Upper lobe of right lung (tissue), 1 donor: ENCODE data around the gene CBX2. TPM values are rescaled to one million over a fixed set of nuclear protein-coding genes. Genes with fewer than 3 reads are reported as not detected.

Experiments used
- ATAC-seq: fragments of 200-7000 bp; cut with Tn5 transposase; one replicate; pipeline ENCODE4 v1.9.1; 2020; ENCODE audit warnings: mild to moderate bottlenecking, moderate library complexity
- DNase-seq: peaks from one replicate; pipeline ENCODE4 v3.0.0-alpha.2; 2020
- H3K27ac ChIP-seq: fragments of 200-600 bp; one replicate; pipeline ENCODE4 v1.8.0; 2022
- H3K27me3 ChIP-seq: fragments of 200-600 bp; one replicate; pipeline ENCODE4 v1.8.0; 2022; ENCODE audit warnings: mild to moderate bottlenecking
- H3K36me3 ChIP-seq: fragments of 200-600 bp; one replicate; pipeline ENCODE4 v1.8.0; 2022
- H3K4me1 ChIP-seq: fragments of 200-600 bp; one replicate; pipeline ENCODE4 v1.8.0; 2022
- H3K4me3 ChIP-seq: fragments of 200-600 bp; one replicate; pipeline ENCODE4 v1.8.0; 2022; ENCODE audit warnings: mild to moderate bottlenecking
- H3K9me3 ChIP-seq: fragments of 200-600 bp; one replicate; pipeline ENCODE4 v1.8.0; 2022
- intact Hi-C: fragments of 100-400 bp; cut with DNase I; formaldehyde crosslinking; loops from one replicate; pipeline ENCODE4 v1.11.0; 2022
- total RNA-seq: library from RNA; stranded (reverse); fragmentation: NEBNext Ultra II Directional; extraction: Animal tissue kit (Norgen Biotek cat#: 25700); gene quantifications from one replicate; pipeline ENCODE4 v1.2.1, GENCODE V29; 2021
- TF ChIP-seq, protein P1 (sequence below): fragments of 200-600 bp; IDR thresholded peaks from one replicate; pipeline ENCODE4 v1.8.0; 2022; ENCODE audit warnings: antibody characterized with exemption
- donor health status: DM: no; HTN: yes; CAD: no; lungs with severe emphysema.

Gene CBX2
- total RNA-seq, 1 donor from 2014 or later, result 3.4 TPM

DNA sequence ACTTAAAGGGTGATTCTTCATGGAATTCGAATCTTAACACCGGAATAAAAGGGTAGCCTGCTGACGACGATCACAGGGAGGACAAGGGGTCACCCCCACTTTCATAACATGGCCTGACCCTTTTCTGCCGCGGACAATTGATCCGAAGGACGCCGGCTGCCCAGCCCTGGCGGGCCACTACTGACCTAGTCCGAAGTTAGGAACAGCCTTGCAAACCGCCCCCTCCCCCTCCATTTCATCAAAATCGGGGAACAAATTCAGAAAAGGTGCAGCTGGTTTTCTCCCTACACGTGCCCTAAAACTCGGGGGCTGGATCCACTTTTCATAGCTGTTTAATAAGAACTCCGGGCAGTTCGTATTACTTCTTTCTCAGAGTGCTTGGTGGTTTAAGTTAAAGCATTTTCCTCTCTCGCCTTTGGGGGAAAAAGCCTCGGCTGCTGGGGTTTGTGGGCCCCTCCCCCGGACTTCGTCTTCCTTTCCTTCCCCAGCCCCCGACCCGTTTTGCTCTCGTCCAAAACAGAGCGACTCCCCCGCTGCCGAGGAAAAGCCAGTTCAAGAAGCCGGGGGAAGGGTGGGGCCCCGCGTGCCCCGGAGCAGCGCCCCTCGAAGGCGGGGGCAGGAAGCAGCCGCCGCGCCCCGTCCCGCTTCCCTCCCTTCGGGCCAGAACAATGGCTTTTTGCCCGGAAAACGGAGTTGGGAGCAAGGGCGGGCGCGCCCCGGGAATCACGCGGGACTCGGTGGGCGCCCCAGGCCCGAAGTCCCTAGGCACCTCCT lies 641 bp upstream of the CBX2 start:
- Histone ChIP-seq H3K4me3 (peak overlapping the region; percentile 52), H3K36me3 (no peaks in the 10 kb centered on the region), H3K27me3 (peaks cover 68% of the 10 kb centered on the region), H3K9me3 (no peaks in the 10 kb centered on the region), H3K27ac (peak overlapping the region; percentile 63), H3K4me1 (peaks cover 11% of the 10 kb centered on the region)
- DNase-seq (peak; percentile 81), ATAC-seq (peak; percentile 57)
- TF ChIP-seq, protein P1, sequence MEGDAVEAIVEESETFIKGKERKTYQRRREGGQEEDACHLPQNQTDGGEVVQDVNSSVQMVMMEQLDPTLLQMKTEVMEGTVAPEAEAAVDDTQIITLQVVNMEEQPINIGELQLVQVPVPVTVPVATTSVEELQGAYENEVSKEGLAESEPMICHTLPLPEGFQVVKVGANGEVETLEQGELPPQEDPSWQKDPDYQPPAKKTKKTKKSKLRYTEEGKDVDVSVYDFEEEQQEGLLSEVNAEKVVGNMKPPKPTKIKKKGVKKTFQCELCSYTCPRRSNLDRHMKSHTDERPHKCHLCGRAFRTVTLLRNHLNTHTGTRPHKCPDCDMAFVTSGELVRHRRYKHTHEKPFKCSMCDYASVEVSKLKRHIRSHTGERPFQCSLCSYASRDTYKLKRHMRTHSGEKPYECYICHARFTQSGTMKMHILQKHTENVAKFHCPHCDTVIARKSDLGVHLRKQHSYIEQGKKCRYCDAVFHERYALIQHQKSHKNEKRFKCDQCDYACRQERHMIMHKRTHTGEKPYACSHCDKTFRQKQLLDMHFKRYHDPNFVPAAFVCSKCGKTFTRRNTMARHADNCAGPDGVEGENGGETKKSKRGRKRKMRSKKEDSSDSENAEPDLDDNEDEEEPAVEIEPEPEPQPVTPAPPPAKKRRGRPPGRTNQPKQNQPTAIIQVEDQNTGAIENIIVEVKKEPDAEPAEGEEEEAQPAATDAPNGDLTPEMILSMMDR, result peak; percentile 16
- intact Hi-C loops, result no loop called here

DNA sequence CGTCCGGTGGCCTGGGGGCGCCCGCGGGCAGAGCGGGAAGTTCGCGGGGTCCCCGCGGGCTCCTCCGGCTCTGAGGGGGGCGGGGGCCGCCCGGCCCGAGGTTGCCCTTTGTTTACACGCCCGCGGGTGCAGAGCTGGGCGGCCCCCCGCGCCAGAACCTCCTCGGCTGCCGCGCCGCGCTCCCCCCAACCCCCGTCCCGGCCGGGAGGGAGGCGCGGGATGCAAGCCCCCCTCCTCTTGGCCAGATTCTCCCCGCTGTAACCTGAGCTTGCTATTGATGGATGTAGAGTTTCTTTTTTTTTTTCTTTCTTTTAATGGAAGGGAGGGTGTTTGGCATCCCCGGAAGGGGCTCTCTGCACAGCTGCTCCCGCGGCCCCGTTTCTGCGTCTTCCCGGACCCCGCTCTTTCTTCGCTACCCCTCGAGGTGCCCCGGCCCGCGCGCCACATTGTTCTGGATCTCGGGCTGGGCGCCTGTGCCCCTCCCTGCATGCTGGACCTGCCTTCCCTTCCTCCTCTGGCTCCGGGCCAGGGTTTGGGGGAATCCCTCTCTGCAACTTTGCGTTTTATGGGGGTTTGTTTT lies 646 bp downstream of the CBX2 start:
- H3K9me3 ChIP-seq, result no peaks in the 10 kb centered on the region
- H3K36me3 ChIP-seq, result no peaks in the 10 kb centered on the region
- intact Hi-C loops, result no loop called here
- TF ChIP-seq, protein P1, result no peak
- peaks cover 11% of the 10 kb centered on the region for H3K4me1 ChIP-seq
- ATAC-seq, result peak; percentile 5
- peaks cover 64% of the 10 kb centered on the region for H3K27me3 ChIP-seq
- peak overlapping the region; percentile 60 for H3K4me3 ChIP-seq
- no peak overlapping the region for H3K27ac ChIP-seq
- DNase-seq, result peak; percentile 70

DNA sequence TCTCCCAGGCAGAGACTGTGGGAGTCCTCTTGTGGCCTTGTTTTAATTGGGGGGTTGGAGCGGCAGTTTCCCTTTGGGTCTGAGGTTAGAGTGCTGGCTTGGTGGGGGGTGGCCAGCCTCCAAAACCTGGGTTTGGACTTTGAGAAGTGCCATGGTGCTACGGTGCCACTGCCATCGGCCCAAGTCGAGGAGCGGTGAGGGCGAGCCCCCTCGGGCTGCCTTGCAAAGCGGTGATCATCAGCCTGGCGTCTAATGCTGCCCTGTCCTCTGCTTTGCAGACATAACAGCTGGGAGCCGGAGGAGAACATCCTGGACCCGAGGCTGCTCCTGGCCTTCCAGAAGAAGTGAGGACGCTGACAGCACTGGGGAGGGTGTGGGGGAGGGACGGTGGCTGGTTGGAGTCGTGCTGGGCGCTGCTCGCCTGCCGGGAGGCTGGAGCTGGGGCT lies 1.2 kb downstream of the CBX2 start:
- peak overlapping the region; percentile 60 for H3K4me3 ChIP-seq
- no peaks in the 10 kb centered on the region for H3K9me3 ChIP-seq
- H3K4me1 ChIP-seq, result peaks cover 11% of the 10 kb centered on the region
- ATAC-seq (no peak), DNase-seq (peak; percentile 63)
- H3K27me3 ChIP-seq, result peaks cover 64% of the 10 kb centered on the region
- intact Hi-C loops, result no loop called here
- H3K36me3 ChIP-seq, result no peaks in the 10 kb centered on the region
- H3K27ac ChIP-seq, result no peak overlapping the region
- TF ChIP-seq, protein P1, result no peak

DNA sequence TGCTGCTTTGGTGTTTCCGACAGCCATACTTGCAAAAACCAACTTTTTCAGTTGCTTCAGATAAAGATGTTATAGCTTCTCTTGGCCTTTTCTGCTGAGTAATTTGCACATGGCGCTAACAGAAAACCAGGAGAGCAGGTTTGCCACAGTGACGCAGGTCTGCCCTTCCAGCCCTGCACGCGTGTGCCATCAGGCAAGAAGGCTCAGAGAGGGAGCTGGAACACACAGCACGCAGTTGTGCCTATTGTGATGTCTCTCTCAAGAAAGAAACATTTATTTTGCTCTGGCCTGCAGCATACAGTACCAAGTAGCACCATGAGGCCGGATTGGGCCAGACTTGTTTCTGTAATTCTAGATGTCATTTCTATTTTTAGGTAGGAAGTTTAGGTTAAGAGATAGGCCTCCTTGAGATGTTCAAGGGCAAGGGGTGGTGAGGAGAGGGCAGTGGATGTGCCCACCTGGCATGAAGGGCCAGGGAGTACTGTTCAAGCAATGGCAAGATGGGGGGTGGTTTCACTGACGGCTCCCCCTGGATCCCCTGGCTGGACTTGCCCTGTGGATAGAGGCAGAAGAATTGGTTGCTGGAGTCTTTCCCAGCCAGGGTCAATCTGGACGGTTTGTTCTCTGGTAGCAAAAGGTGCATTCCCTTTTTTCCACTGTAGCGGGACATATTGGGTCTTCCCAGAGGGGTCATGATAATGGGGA lies 1.9 kb downstream of the CBX2 start:
- no peaks in the 10 kb centered on the region for H3K36me3 ChIP-seq
- peak; percentile 21 for DNase-seq
- intact Hi-C loops, result loop anchor here (10.0 kb wide), 2 partner anchors 135 to 195 kb away; no protein-coding TSS in a partner anchor
- H3K27ac ChIP-seq, result no peak overlapping the region
- H3K4me1 ChIP-seq, result peaks cover 11% of the 10 kb centered on the region
- no peaks in the 10 kb centered on the region for H3K9me3 ChIP-seq
- ATAC-seq, result no peak
- TF ChIP-seq, protein P1, result no peak
- H3K27me3 ChIP-seq, result peaks cover 62% of the 10 kb centered on the region
- no peak overlapping the region for H3K4me3 ChIP-seq

DNA sequence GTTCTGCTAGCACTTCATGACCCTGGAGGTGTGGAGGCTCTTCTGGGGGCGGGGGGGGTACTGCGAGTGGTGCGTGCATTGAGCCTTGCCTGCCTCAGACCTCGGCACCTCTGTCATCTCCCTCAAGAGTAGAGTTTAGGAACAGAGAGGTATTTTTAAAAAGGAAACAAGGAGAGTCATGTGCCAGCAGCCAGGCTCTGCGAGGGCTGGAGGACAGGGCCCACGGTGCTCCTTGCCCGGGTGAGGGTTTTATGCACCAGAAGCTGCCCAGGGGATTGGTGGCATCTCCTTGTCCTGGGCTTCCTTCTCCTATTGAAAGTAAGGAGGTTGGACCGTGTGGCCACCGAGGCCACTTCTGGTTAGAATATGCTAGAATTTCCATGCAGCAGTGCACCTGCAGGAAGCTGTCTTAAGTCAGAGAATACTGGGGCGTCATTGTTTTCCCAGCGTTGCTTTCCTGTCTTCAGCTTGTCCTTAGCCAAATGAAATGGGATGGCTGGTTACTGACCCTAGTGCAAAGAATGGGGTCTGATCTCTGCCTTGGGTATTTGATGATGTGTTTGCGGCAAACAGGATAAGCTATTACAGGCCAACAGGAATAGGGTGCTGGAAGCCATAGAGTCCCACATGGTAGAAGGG lies 3.2 kb downstream of the CBX2 start:
- H3K36me3 ChIP-seq, result no peaks in the 10 kb centered on the region
- DNase-seq, result peak; percentile 36

More for the DNA sequence above, 3.2 kb downstream of the CBX2 start:
- H3K4me3 ChIP-seq, result no peak overlapping the region
- TF ChIP-seq, protein P1, result no peak
- peaks cover 11% of the 10 kb centered on the region for H3K4me1 ChIP-seq
- peaks cover 54% of the 10 kb centered on the region for H3K27me3 ChIP-seq
- intact Hi-C loops, result loop anchor here (10.0 kb wide), 2 partner anchors 134 to 194 kb away; no protein-coding TSS in a partner anchor
- H3K9me3 ChIP-seq, result no peaks in the 10 kb centered on the region
- no peak for ATAC-seq
- no peak overlapping the region for H3K27ac ChIP-seq
